MM.1S (cell line): ENCODE results near the gene KIAA0513.

Experiments used
- DNase-seq: peaks from one replicate; pipeline ENCODE4 v3.0.0-alpha.2; 2015
- H2AFZ ChIP-seq: fragments of 300-600 bp; sonication (generic); 2 replicates; pipeline ENCODE4 v1.6.0; 2016; ENCODE audit warnings: antibody characterized with exemption, low read length
- H3F3A ChIP-seq: fragments of 300-600 bp; sonication (generic); 2 replicates; pipeline ENCODE4 v1.6.1; 2016; ENCODE audit warnings: mild to moderate bottlenecking, antibody characterized with exemption, low read length, moderate library complexity, mixed read lengths; ENCODE audit not compliant: insufficient read depth
- H3K27ac ChIP-seq: fragments of 300-600 bp; sonication (generic); 2 replicates; pipeline ENCODE4 v1.5.1; 2016; ENCODE audit warnings: mild to moderate bottlenecking, low read length
- H3K27me3 ChIP-seq: fragments of 300-600 bp; sonication (generic); replicated peaks from 2 replicates; pipeline ENCODE4 v1.6.0; 2016; ENCODE audit warnings: low read length; ENCODE audit not compliant: insufficient read depth
- H3K36me3 ChIP-seq: fragments of 300-600 bp; sonication (generic); replicated peaks from 2 replicates; pipeline ENCODE4 v1.6.1; 2016; ENCODE audit warnings: mild to moderate bottlenecking, low read length, mixed read lengths; ENCODE audit not compliant: insufficient read depth
- H3K4me1 ChIP-seq: fragments of 300-600 bp; sonication (generic); 2 replicates; pipeline ENCODE4 v1.6.1; 2016; ENCODE audit warnings: low read length, mixed read lengths
- H3K4me2 ChIP-seq: fragments of 300-600 bp; sonication (generic); 2 replicates; pipeline ENCODE4 v1.6.0; 2016; ENCODE audit warnings: low read depth, low read length
- H3K4me3 ChIP-seq: fragments of 300-600 bp; sonication (generic); 2 replicates; pipeline ENCODE4 v1.5.1; 2016; ENCODE audit warnings: low read length, mixed read lengths
- H3K79me2 ChIP-seq: fragments of 300-600 bp; sonication (generic); 2 replicates; pipeline ENCODE4 v1.6.1; 2016; ENCODE audit warnings: mixed run types, low read length, mixed read lengths
- H3K9ac ChIP-seq: fragments of 300-600 bp; sonication (generic); 2 replicates; pipeline ENCODE4 v1.6.1; 2016; ENCODE audit warnings: low read length, mixed read lengths
- H3K9me2 ChIP-seq: fragments of 300-600 bp; sonication (generic); replicated peaks from 2 replicates; pipeline ENCODE4 v1.6.1; 2016; ENCODE audit warnings: mild to moderate bottlenecking, low read length, mixed read lengths; ENCODE audit not compliant: insufficient read depth
- H3K9me3 ChIP-seq: fragments of 300-600 bp; sonication (generic); replicated peaks from 2 replicates; pipeline ENCODE4 v1.6.1; 2016; ENCODE audit warnings: mild to moderate bottlenecking, low read length, mixed read lengths; ENCODE audit not compliant: insufficient read depth
- H4K20me1 ChIP-seq: fragments of 300-600 bp; sonication (generic); 2 replicates; pipeline ENCODE4 v1.6.1; 2016; ENCODE audit warnings: mild to moderate bottlenecking, low read length, moderate library complexity, mixed read lengths; ENCODE audit not compliant: insufficient read depth
- EZH2 ChIP-seq: fragments of 300-600 bp; sonication (generic); optimal IDR thresholded peaks from 2 replicates; pipeline ENCODE3; 2017; ENCODE audit warnings: low read depth, mild to moderate bottlenecking, antibody characterized with exemption, low read length, mixed read lengths
- EZH2phosphoT487 ChIP-seq: fragments of 300-600 bp; sonication (generic); IDR thresholded peaks from 2 replicates; pipeline ENCODE4 v1.6.1; 2018; ENCODE audit warnings: antibody characterized with exemption, low read length
- TF ChIP-seq, protein P1 (sequence below): fragments of 300-600 bp; sonication (generic); IDR thresholded peaks from 2 replicates; pipeline ENCODE4 v1.5.1; 2016; ENCODE audit warnings: antibody characterized with exemption, low read length, mixed read lengths

The KIAA0513 gene

GRCh38 chr16:85127379-85127723 is 99.8 kb downstream of the KIAA0513 start:
- no peak for DNase-seq
- Histone ChIP-seq H3K4me1 (no peaks in the 10 kb centered on the region), H3K9ac (no peak overlapping the region), H4K20me1 (no peaks in the 10 kb centered on the region), H3F3A (no peaks in the 10 kb centered on the region), H3K27ac (no peak overlapping the region), H3K36me3 (no peaks in the 10 kb centered on the region), H3K4me3 (no peak overlapping the region), H3K4me2 (no peak overlapping the region), H2AFZ (no peak overlapping the region), H3K27me3 (peaks cover 66% of the 10 kb centered on the region), H3K79me2 (no peaks in the 10 kb centered on the region), H3K9me2 (no peaks in the 10 kb centered on the region), H3K9me3 (no peaks in the 10 kb centered on the region)
- TF ChIP-seq EZH2phosphoT487: no peak
- TF ChIP-seq, protein P1, sequence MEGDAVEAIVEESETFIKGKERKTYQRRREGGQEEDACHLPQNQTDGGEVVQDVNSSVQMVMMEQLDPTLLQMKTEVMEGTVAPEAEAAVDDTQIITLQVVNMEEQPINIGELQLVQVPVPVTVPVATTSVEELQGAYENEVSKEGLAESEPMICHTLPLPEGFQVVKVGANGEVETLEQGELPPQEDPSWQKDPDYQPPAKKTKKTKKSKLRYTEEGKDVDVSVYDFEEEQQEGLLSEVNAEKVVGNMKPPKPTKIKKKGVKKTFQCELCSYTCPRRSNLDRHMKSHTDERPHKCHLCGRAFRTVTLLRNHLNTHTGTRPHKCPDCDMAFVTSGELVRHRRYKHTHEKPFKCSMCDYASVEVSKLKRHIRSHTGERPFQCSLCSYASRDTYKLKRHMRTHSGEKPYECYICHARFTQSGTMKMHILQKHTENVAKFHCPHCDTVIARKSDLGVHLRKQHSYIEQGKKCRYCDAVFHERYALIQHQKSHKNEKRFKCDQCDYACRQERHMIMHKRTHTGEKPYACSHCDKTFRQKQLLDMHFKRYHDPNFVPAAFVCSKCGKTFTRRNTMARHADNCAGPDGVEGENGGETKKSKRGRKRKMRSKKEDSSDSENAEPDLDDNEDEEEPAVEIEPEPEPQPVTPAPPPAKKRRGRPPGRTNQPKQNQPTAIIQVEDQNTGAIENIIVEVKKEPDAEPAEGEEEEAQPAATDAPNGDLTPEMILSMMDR: no peak
- no peak for TF ChIP-seq EZH2

GRCh38 chr16:85128079-85128837 is 100.7 kb downstream of the KIAA0513 start:
- no peaks in the 10 kb centered on the region for H3K36me3 ChIP-seq
- H3K4me2 ChIP-seq: no peak overlapping the region
- no peaks in the 10 kb centered on the region for H3K79me2 ChIP-seq
- H3K27me3 ChIP-seq: peaks cover 69% of the 10 kb centered on the region
- TF ChIP-seq EZH2 (no peak), EZH2phosphoT487 (no peak)
- TF ChIP-seq, protein P1: no peak
- no peak overlapping the region for H3K27ac ChIP-seq
- no peaks in the 10 kb centered on the region for H3F3A ChIP-seq
- H3K9ac ChIP-seq: no peak overlapping the region
- no peaks in the 10 kb centered on the region for H3K9me3 ChIP-seq
- H3K4me3 ChIP-seq: no peak overlapping the region
- no peaks in the 10 kb centered on the region for H4K20me1 ChIP-seq
- H3K4me1 ChIP-seq: no peaks in the 10 kb centered on the region
- no peaks in the 10 kb centered on the region for H3K9me2 ChIP-seq
- H2AFZ ChIP-seq: no peak overlapping the region
- DNase-seq: no peak

DNA sequence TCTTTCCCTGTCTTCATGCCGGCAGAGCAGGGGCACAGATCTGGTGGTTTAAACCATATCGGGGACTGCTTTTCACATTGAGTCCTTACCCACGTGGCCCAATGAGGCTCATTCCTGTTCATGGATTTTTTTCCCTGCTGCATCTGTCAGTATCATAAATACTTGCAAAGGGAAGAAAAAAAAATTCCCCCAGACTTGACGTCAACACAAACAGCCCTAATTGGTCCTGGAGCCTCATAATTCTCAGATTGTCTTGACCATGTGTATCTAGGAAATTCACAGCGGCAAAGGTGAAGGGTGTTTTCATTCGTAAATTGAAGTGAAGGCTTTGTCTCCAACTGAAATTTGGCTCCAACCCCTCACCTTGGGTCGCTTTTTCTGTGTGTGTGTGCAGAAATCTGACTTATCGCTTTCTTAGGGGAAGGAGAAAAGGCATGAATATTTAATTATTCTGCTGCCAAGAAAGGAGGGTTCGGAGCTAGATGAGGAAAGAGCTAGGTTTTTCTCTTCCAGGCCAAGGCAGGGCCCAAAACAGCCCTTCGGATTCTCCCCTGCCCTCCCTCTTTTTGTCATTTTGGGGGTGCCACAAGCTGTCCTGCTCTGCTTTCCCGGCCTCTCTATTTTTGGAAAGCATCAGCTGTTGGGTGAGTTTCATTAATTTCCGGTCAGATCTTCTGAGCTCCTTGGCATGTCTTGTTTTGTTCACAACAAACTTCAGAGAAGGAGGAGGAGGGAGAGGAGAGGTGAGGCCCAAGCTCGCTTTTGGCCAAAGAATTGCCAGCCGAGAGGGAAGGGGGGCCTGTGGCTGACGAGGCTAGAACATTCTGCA is 102.5 kb downstream of the KIAA0513 start:
- Histone ChIP-seq H3K4me3 (no peak overlapping the region), H3K4me1 (no peaks in the 10 kb centered on the region), H3K27me3 (peaks cover 57% of the 10 kb centered on the region), H3K27ac (no peak overlapping the region), H3K4me2 (no peak overlapping the region), H3K79me2 (no peaks in the 10 kb centered on the region), H3K9me3 (no peaks in the 10 kb centered on the region), H3K36me3 (no peaks in the 10 kb centered on the region), H2AFZ (no peak overlapping the region), H4K20me1 (no peaks in the 10 kb centered on the region), H3F3A (no peaks in the 10 kb centered on the region), H3K9ac (no peak overlapping the region), H3K9me2 (no peaks in the 10 kb centered on the region)
- TF ChIP-seq, protein P1: no peak
- TF ChIP-seq EZH2: no peak
- TF ChIP-seq EZH2phosphoT487: no peak
- no peak for DNase-seq
